SU-DHL-6 (cell line): Measurements from ENCODE around the gene FNDC4.

Experiments used
- CTCF ChIP-seq: fragments of 200-600 bp; sonication (generic); IDR thresholded peaks from one replicate; pipeline ENCODE4 v1.5.1; 2017; ENCODE audit warnings: antibody characterized with exemption, mild to moderate bottlenecking, low read length, moderate library complexity; ENCODE audit not compliant: insufficient read depth, poor library complexity, severe bottlenecking
- EZH2phosphoT487 ChIP-seq: fragments of 200-600 bp; sonication (generic), shearing (Covaris generic); conservative IDR thresholded peaks from 2 replicates; pipeline ENCODE4 v1.6.1; 2018; ENCODE audit warnings: mild to moderate bottlenecking, antibody characterized with exemption, low read length, moderate library complexity, mixed read lengths

- TF ChIP-seq CTCF, result no peak
- TF ChIP-seq EZH2phosphoT487, result no peak
These were observed 11.6 kb upstream of the FNDC4 start for GRCh38 chr2:27506587-27506986.
